H9 (cell line): ENCODE measurements around the gene VSIR. TPM values are rescaled to one million over a fixed set of nuclear protein-coding genes. Genes with fewer than 3 reads are reported as not detected.

Experiments
- DNase-seq: peaks from one replicate; pipeline ENCODE4 v3.0.0-alpha.2; 2017
- H2AFZ ChIP-seq: one replicate; pipeline ENCODE4 v1.6.1; 2013; ENCODE audit warnings: mild to moderate bottlenecking, low read length, control low read depth, moderate library complexity
- H2AK5ac ChIP-seq: 2 replicates; pipeline ENCODE4 v1.6.1; 2013; ENCODE audit warnings: low read length, control low read depth, mixed read lengths; ENCODE audit not compliant: insufficient read length
- H2BK120ac ChIP-seq: one replicate; pipeline ENCODE4 v1.6.1; 2013; ENCODE audit warnings: low read depth, mild to moderate bottlenecking, low read length, control low read depth, inconsistent platforms; ENCODE audit not compliant: poor library complexity, severe bottlenecking
- H2BK12ac ChIP-seq: 2 replicates; pipeline ENCODE4 v1.6.1; 2013; ENCODE audit warnings: low read length, control low read depth, mixed read lengths, low read depth; ENCODE audit not compliant: insufficient read length
- H2BK15ac ChIP-seq: 2 replicates; pipeline ENCODE4 v1.6.1; 2013; ENCODE audit warnings: low read depth, low read length, control low read depth
- H2BK20ac ChIP-seq: one replicate; pipeline ENCODE4 v1.6.1; 2013; ENCODE audit warnings: low read depth, mild to moderate bottlenecking, low read length, control low read depth, inconsistent platforms; ENCODE audit not compliant: poor library complexity, severe bottlenecking
- H2BK5ac ChIP-seq: 2 replicates; pipeline ENCODE4 v1.6.1; 2013; ENCODE audit warnings: low read length, control low read depth, mixed read lengths; ENCODE audit not compliant: insufficient read length
- H3K14ac ChIP-seq: 2 replicates; pipeline ENCODE4 v1.6.1; 2013; ENCODE audit warnings: low read length, control low read depth; ENCODE audit not compliant: insufficient read depth
- H3K18ac ChIP-seq: 2 replicates; pipeline ENCODE4 v1.6.1; 2013; ENCODE audit warnings: low read depth, mild to moderate bottlenecking, mixed read lengths, low read length, control low read depth; ENCODE audit not compliant: insufficient read length
- H3K23ac ChIP-seq: 2 replicates; pipeline ENCODE4 v1.6.1; 2013; ENCODE audit warnings: low read length, control low read depth, mixed read lengths, low read depth; ENCODE audit not compliant: insufficient read length
- H3K23me2 ChIP-seq: 2 replicates; pipeline ENCODE4 v1.6.1; 2013; ENCODE audit warnings: low read depth, mild to moderate bottlenecking, mixed read lengths, low read length, control low read depth; ENCODE audit not compliant: insufficient read length, poor library complexity, severe bottlenecking
- H3K27ac ChIP-seq: 2 replicates; pipeline ENCODE4 v1.5.1; 2013; ENCODE audit warnings: low read length, control low read depth, mixed read lengths, low read depth; ENCODE audit not compliant: insufficient read length
- H3K27me3 ChIP-seq: 2 replicates; pipeline ENCODE4 v1.6.1; 2013; ENCODE audit warnings: low read length, control low read depth, inconsistent platforms; ENCODE audit not compliant: insufficient read depth
- H3K4ac ChIP-seq: 2 replicates; pipeline ENCODE4 v1.6.1; 2013; ENCODE audit warnings: low read depth, mild to moderate bottlenecking, control low read depth, inconsistent platforms, low read length, moderate library complexity
- H3K4me1 ChIP-seq: 2 replicates; pipeline ENCODE4 v1.6.1; 2013; ENCODE audit warnings: low read length, control low read depth, inconsistent platforms; ENCODE audit not compliant: insufficient read depth
- H3K4me2 ChIP-seq: 2 replicates; pipeline ENCODE4 v1.6.1; 2013; ENCODE audit warnings: low read length, control low read depth, mixed read lengths; ENCODE audit not compliant: insufficient read length, insufficient read depth
- H3K56ac ChIP-seq: 2 replicates; pipeline ENCODE4 v1.6.1; 2013; ENCODE audit warnings: low read depth, mild to moderate bottlenecking, mixed read lengths, low read length, control low read depth; ENCODE audit not compliant: insufficient read length
- H3K79me1 ChIP-seq: 2 replicates; pipeline ENCODE4 v1.6.1; 2013; ENCODE audit warnings: low read depth, mild to moderate bottlenecking, moderate library complexity, low read length, control low read depth, inconsistent platforms; ENCODE audit not compliant: insufficient read depth, poor library complexity, severe bottlenecking
- H3K79me2 ChIP-seq: 2 replicates; pipeline ENCODE4 v1.6.1; 2013; ENCODE audit warnings: low read length, control low read depth, inconsistent platforms; ENCODE audit not compliant: insufficient read depth
- H3K9ac ChIP-seq: 2 replicates; pipeline ENCODE4 v1.6.1; 2013; ENCODE audit warnings: low read length, control low read depth, mixed read lengths; ENCODE audit not compliant: insufficient read length; ENCODE audit errors: extremely low read depth
- H3K9me3 ChIP-seq: one replicate; pipeline ENCODE4 v1.6.1; 2013; ENCODE audit warnings: low read depth, low read length, inconsistent platforms; ENCODE audit not compliant: control insufficient read depth
- H3T11ph ChIP-seq: one replicate; pipeline ENCODE4 v1.6.1; 2013; ENCODE audit warnings: mild to moderate bottlenecking, low read length, control low read depth, inconsistent platforms
- H4K20me1 ChIP-seq: one replicate; pipeline ENCODE4 v1.6.1; 2013; ENCODE audit not compliant: control insufficient read depth, insufficient read length, insufficient read depth
- H4K5ac ChIP-seq: 2 replicates; pipeline ENCODE4 v1.6.1; 2013; ENCODE audit warnings: low read depth, mild to moderate bottlenecking, mixed read lengths, low read length, control low read depth; ENCODE audit not compliant: insufficient read length
- H4K8ac ChIP-seq: replicated peaks from 2 replicates; pipeline ENCODE4 v1.6.1; 2013; ENCODE audit warnings: low read length, control low read depth, mixed read lengths, low read depth; ENCODE audit not compliant: insufficient read length
- H4K91ac ChIP-seq: 2 replicates; pipeline ENCODE4 v1.6.1; 2013; ENCODE audit warnings: low read depth, mild to moderate bottlenecking, moderate library complexity, mixed read lengths, low read length, control low read depth; ENCODE audit not compliant: insufficient read length
- H3K27ac Mint-ChIP-seq, 3 experiments: 2 replicates in 2 of 3; 3 replicates in 1 of 3; pipeline ENCODE4 v1.8.0; 2020 to 2021; ENCODE audit warnings: mixed read lengths in 3 of 3, mild to moderate bottlenecking in 1 of 3, moderate library complexity in 1 of 3
- H3K27me3 Mint-ChIP-seq: 2 replicates; pipeline ENCODE4 v1.8.0; 2021; ENCODE audit warnings: low read depth, mild to moderate bottlenecking, moderate library complexity, mixed read lengths
- H3K36me3 Mint-ChIP-seq, 3 experiments: 2 replicates in 2 of 3; 3 replicates in 1 of 3; pipeline ENCODE4 v1.8.0; 2020 to 2021; ENCODE audit warnings: low read depth in 3 of 3, mixed read lengths in 3 of 3; ENCODE audit not compliant: insufficient read depth in 1 of 3
- H3K4me1 Mint-ChIP-seq, 2 experiments: 2 replicates each; pipeline ENCODE4 v1.8.0; 2020; ENCODE audit warnings: mixed read lengths in 2 of 2
- H3K4me3 Mint-ChIP-seq, 2 experiments: 2 replicates in 1 of 2; 3 replicates in 1 of 2; pipeline ENCODE4 v1.8.0; 2020 to 2021; ENCODE audit warnings: mild to moderate bottlenecking in 2 of 2, mixed read lengths in 2 of 2, moderate library complexity in 1 of 2
- H3K9me3 Mint-ChIP-seq, 2 experiments: 2 replicates in 1 of 2; 3 replicates in 1 of 2; pipeline ENCODE4 v1.8.0; 2020; ENCODE audit warnings: mild to moderate bottlenecking in 2 of 2, mixed read lengths in 2 of 2, moderate library complexity in 1 of 2
- CTCF ChIP-seq: fragments of 200-600 bp; sonication (generic); conservative IDR thresholded peaks from 3 replicates; pipeline ENCODE4 v1.8.0; 2021; ENCODE audit warnings: antibody characterized with exemption, mild to moderate bottlenecking
- WGBS: extraction: QIAGEN DNeasy Blood & Tissue Kit; methylation state at CpG from one replicate; pipeline ENCODE4 v1.1.7; 2013; ENCODE audit warnings: missing lambda C conversion rate, low lambda C conversion rate, mixed read lengths; ENCODE audit not compliant: insufficient read length; ENCODE audit errors: extremely low coverage; 5-methylcytosine and 5-hydroxymethylcytosine counted together
- total RNA-seq: library from RNA; stranded (reverse); gene quantifications from 2 replicates; pipeline ENCODE4 v1.2.1, GENCODE V29; 2021

VSIR gene
- total RNA-seq, 1 experiment from 2014 or later = 0.11 TPM

GRCh38 chr10:71770789-71771188 is 2.5 kb downstream of the VSIR start:
- no peak overlapping the region for H4K91ac ChIP-seq
- H2BK15ac ChIP-seq = no peak overlapping the region
- H4K20me1 ChIP-seq = no peaks in the 10 kb centered on the region
- no peak overlapping the region for H3K4ac ChIP-seq
- no peak overlapping the region for H3K9ac ChIP-seq
- H3K4me2 ChIP-seq = no peak overlapping the region
- H3K14ac ChIP-seq = no peak overlapping the region
- H3K27me3 ChIP-seq = peaks cover 5% of the 10 kb centered on the region; the same call in 1 of the 2 replicates
- peaks cover 39% of the 10 kb centered on the region for H3K27me3 Mint-ChIP-seq
- no peak overlapping the region for H3K56ac ChIP-seq
- H3K79me1 ChIP-seq = no peaks in the 10 kb centered on the region
- H3K4me3 Mint-ChIP-seq = no peak overlapping the region
- WGBS = no CpG with 5 or more reads among the region's 3 CpGs
- no peaks in the 10 kb centered on the region; a peak in 1 of 5 replicates for H3K9me3 Mint-ChIP-seq
- no peak overlapping the region for H2BK12ac ChIP-seq
- H3K23me2 ChIP-seq = no peaks in the 10 kb centered on the region
- H2AFZ ChIP-seq = no peak overlapping the region
- no peaks in the 10 kb centered on the region for H3K79me2 ChIP-seq
- H2BK120ac ChIP-seq = no peak overlapping the region
- no peak overlapping the region for H4K5ac ChIP-seq
- no peak overlapping the region for H3K18ac ChIP-seq
- no peak overlapping the region for H3T11ph ChIP-seq
- no peak overlapping the region for H4K8ac ChIP-seq
- H3K9me3 ChIP-seq = no peaks in the 10 kb centered on the region
- no peak for TF ChIP-seq CTCF
- H3K27ac ChIP-seq = no peak overlapping the region
- no peak overlapping the region; a peak in 1 of 7 replicates for H3K27ac Mint-ChIP-seq
- H3K4me1 Mint-ChIP-seq = peaks cover 3 to 6% of the 10 kb centered on the region in 2 experiments; a peak in 3 of 4 replicates
- H3K36me3 Mint-ChIP-seq = no peaks in the 10 kb centered on the region
- H2BK5ac ChIP-seq = no peak overlapping the region
- H2AK5ac ChIP-seq = no peak overlapping the region
- no peak for DNase-seq
- no peak overlapping the region for H2BK20ac ChIP-seq
- no peak overlapping the region for H3K23ac ChIP-seq
- no peaks in the 10 kb centered on the region; the same call in 1 of the 2 replicates for H3K4me1 ChIP-seq
